GM10266 (cell line): ENCODE measurements around the gene TOP2B.

ENCODE experiments used
- DNase-seq: peaks from one replicate; pipeline ENCODE4 v3.0.0; 2012; ENCODE audit errors: extremely low spot score
- CTCF ChIP-seq: IDR thresholded peaks from 2 replicates; pipeline ENCODE4 v1.5.1; 2012; ENCODE audit warnings: mild to moderate bottlenecking, low read depth; ENCODE audit not compliant: control insufficient read depth, insufficient read depth; ENCODE audit errors: missing control alignments

TOP2B gene

GRCh38 chr3:25695731-25696420, 31.2 kb upstream of the TOP2B start:
- DNase-seq, result no peak

GRCh38 chr3:25693238-25693637, 28.5 kb upstream of the TOP2B start:
- TF ChIP-seq CTCF, result no peak

More at GRCh38 chr3:25695731-25696420, 31.2 kb upstream of the TOP2B start:
- no peak for TF ChIP-seq CTCF

GRCh38 chr3:25692341-25692740, 27.6 kb upstream of the TOP2B start:
- no peak for TF ChIP-seq CTCF
- DNase-seq, result no peak

More at GRCh38 chr3:25693238-25693637, 28.5 kb upstream of the TOP2B start:
- DNase-seq, result no peak

- no peak for DNase-seq
- TF ChIP-seq CTCF, result no peak
Measured at GRCh38 chr3:25690768-25691533, 26.2 kb upstream of the TOP2B start.

- DNase-seq, result no peak
- no peak for TF ChIP-seq CTCF
Measured at GRCh38 chr3:25689226-25689625, 24.5 kb upstream of the TOP2B start.

- TF ChIP-seq CTCF, result no peak
Measured at GRCh38 chr3:25687742-25688141, 23.0 kb upstream of the TOP2B start.

GRCh38 chr3:25686766-25687165, 22.1 kb upstream of the TOP2B start:
- DNase-seq, result no peak
- TF ChIP-seq CTCF, result no peak

More at GRCh38 chr3:25687742-25688141, 23.0 kb upstream of the TOP2B start:
- DNase-seq, result no peak
